Measurements from ENCODE around the gene TMEM11. TPM values are rescaled to one million over a fixed set of nuclear protein-coding genes. Genes with fewer than 3 reads are reported as not detected.

Gene TMEM11
- total RNA-seq, 1 donor from 2014 or later: 37.9 TPM

GRCh38 chr17:21186399-21187187 is 27.4 kb downstream of the TMEM11 start:
- no peak for DNase-seq (ENCODE audit: low spot score)

- DNase-seq (ENCODE audit: low spot score): no peak
Measured at GRCh38 chr17:21185061-21185460, 28.9 kb downstream of the TMEM11 start.

- DNase-seq (ENCODE audit: low spot score): no peak
Measured at GRCh38 chr17:21184570-21184969, 29.4 kb downstream of the TMEM11 start.

- DNase-seq (ENCODE audit: low spot score): no peak
Measured at GRCh38 chr17:21183468-21183867, 30.5 kb downstream of the TMEM11 start.

- peak; percentile 47 for DNase-seq (ENCODE audit: low spot score)
Measured at GRCh38 chr17:21177854-21178600, 35.9 kb downstream of the TMEM11 start.

- DNase-seq (ENCODE audit: low spot score): peak; percentile 69
Measured at GRCh38 chr17:21177401-21177800, 36.6 kb downstream of the TMEM11 start.

- peak; percentile 53 for DNase-seq (ENCODE audit: low spot score)
Measured at GRCh38 chr17:21176773-21177395, 37.1 kb downstream of the TMEM11 start.

- peak; percentile 67 for DNase-seq (ENCODE audit: low spot score)
Measured at GRCh38 chr17:21174713-21175112, 39.2 kb downstream of the TMEM11 start.

GRCh38 chr17:21174186-21174585 is 39.8 kb downstream of the TMEM11 start:
- DNase-seq (ENCODE audit: low spot score): no peak

GRCh38 chr17:21173543-21173942 is 40.4 kb downstream of the TMEM11 start:
- DNase-seq (ENCODE audit: low spot score): peak; percentile 24

- DNase-seq (ENCODE audit: low spot score): peak; percentile 53
Measured at GRCh38 chr17:21172846-21173245, 41.1 kb downstream of the TMEM11 start.

GRCh38 chr17:21171970-21172510 is 41.9 kb downstream of the TMEM11 start:
- DNase-seq (ENCODE audit: low spot score): peak; percentile 41

GRCh38 chr17:21171309-21171922 is 42.5 kb downstream of the TMEM11 start:
- peak; percentile 79 for DNase-seq (ENCODE audit: low spot score)

GRCh38 chr17:21170809-21171208 is 43.2 kb downstream of the TMEM11 start:
- peak; percentile 83 for DNase-seq (ENCODE audit: low spot score)

- DNase-seq (ENCODE audit: low spot score): peak; percentile 84
Measured at GRCh38 chr17:21169496-21169895, 44.5 kb downstream of the TMEM11 start.

- DNase-seq (ENCODE audit: low spot score): peak; percentile 62
Measured at GRCh38 chr17:21168555-21168865, 45.5 kb downstream of the TMEM11 start.

- DNase-seq (ENCODE audit: low spot score): no peak
Measured at GRCh38 chr17:21167303-21167702, 46.7 kb downstream of the TMEM11 start.

- no peak for DNase-seq (ENCODE audit: low spot score)
Measured at GRCh38 chr17:21166595-21167210, 47.3 kb downstream of the TMEM11 start.

GRCh38 chr17:21165922-21166594 is 47.9 kb downstream of the TMEM11 start:
- peak; percentile 77 for DNase-seq (ENCODE audit: low spot score)

GRCh38 chr17:21164620-21165019 is 49.3 kb downstream of the TMEM11 start:
- peak; percentile 39 for DNase-seq (ENCODE audit: low spot score)

Data from mesenteric fat pad (tissue), 1 donor.